Endodermal cell (in vitro differentiated cells): ENCODE results near the gene ITGA11. TPM values are rescaled to one million over a fixed set of nuclear protein-coding genes. Genes with fewer than 3 reads are reported as not detected.
A peak's percentile ranks its signal among the peaks of the same experiment; 100 is the strongest.

Experiments
- DNase-seq: peaks from one replicate; pipeline ENCODE4 v3.0.0-alpha.2; 2017
- H3K27ac ChIP-seq: 2 replicates; pipeline ENCODE4 v1.5.1; 2013; ENCODE audit warnings: mild to moderate bottlenecking, low read depth, low read length, moderate library complexity
- H3K27me3 ChIP-seq: 2 replicates; pipeline ENCODE4 v1.6.1; 2013; ENCODE audit warnings: mild to moderate bottlenecking, low read length, moderate library complexity; ENCODE audit not compliant: insufficient read depth, control insufficient read depth, poor library complexity, severe bottlenecking
- H3K36me3 ChIP-seq: 2 replicates; pipeline ENCODE4 v1.7.0; 2013; ENCODE audit warnings: mild to moderate bottlenecking, low read length, moderate library complexity; ENCODE audit not compliant: control insufficient read depth, insufficient read depth
- H3K4me1 ChIP-seq: one replicate; pipeline ENCODE4 v1.7.0; 2013; ENCODE audit warnings: low read length; ENCODE audit not compliant: control insufficient read depth, insufficient read depth
- H3K4me3 ChIP-seq: 2 replicates; pipeline ENCODE4 v1.5.1; 2013; ENCODE audit warnings: mild to moderate bottlenecking, low read length, moderate library complexity
- H3K9ac ChIP-seq: 2 replicates; pipeline ENCODE4 v1.6.1; 2013; ENCODE audit warnings: mild to moderate bottlenecking, low read length, moderate library complexity; ENCODE audit not compliant: poor library complexity, severe bottlenecking; ENCODE audit errors: extremely low read depth
- H3K9me3 ChIP-seq: 2 replicates; pipeline ENCODE4 v1.6.1; 2013; ENCODE audit warnings: mild to moderate bottlenecking, low read length, moderate library complexity; ENCODE audit not compliant: control insufficient read depth
- H3K27ac Mint-ChIP-seq: 2 replicates; pipeline ENCODE4 v1.8.0; 2020; ENCODE audit warnings: mixed read lengths
- H3K27me3 Mint-ChIP-seq: 2 replicates; pipeline ENCODE4 v1.8.0; 2021; ENCODE audit warnings: mild to moderate bottlenecking, mixed read lengths; ENCODE audit not compliant: insufficient read depth
- H3K36me3 Mint-ChIP-seq: 2 replicates; pipeline ENCODE4 v1.8.0; 2020; ENCODE audit warnings: low read depth, mixed read lengths
- H3K4me1 Mint-ChIP-seq: 2 replicates; pipeline ENCODE4 v1.8.0; 2020; ENCODE audit warnings: mixed read lengths
- H3K4me3 Mint-ChIP-seq: 2 replicates; pipeline ENCODE4 v1.8.0; 2020; ENCODE audit warnings: mild to moderate bottlenecking, moderate library complexity, mixed read lengths
- H3K9me3 Mint-ChIP-seq: 2 replicates; pipeline ENCODE4 v1.8.0; 2020; ENCODE audit warnings: mild to moderate bottlenecking, mixed read lengths
- WGBS, 2 experiments: methylation state at CpG; one replicate each; pipeline versions ENCODE4 v1.1.5 to v1.1.7; 2013; ENCODE audit warnings: missing lambda C conversion rate in 2 of 2, mixed read lengths in 1 of 2; ENCODE audit not compliant: insufficient coverage in 1 of 2, insufficient read length in 1 of 2; 5-methylcytosine and 5-hydroxymethylcytosine counted together
- total RNA-seq, 2 donors: library from RNA; stranded (reverse); fragmentation: NEBNext Ultra II Directional in 1 of 2; extraction: Animal tissue kit (Norgen Biotek cat#: 25700) in 1 of 2; gene quantifications; 2 replicates in 1 of 2; 3 replicates in 1 of 2; pipeline ENCODE4 v1.2.1, GENCODE V29; 2021
- TF ChIP-seq, protein P1 (sequence below): fragments of 200-600 bp; sonication (generic); conservative IDR thresholded peaks from 2 replicates; pipeline ENCODE4 v1.5.0; 2021; ENCODE audit warnings: antibody characterized with exemption, mild to moderate bottlenecking

The ITGA11 gene
- total RNA-seq, 2 donors from 2014 or later = 0.35 to 1.4 TPM

DNA sequence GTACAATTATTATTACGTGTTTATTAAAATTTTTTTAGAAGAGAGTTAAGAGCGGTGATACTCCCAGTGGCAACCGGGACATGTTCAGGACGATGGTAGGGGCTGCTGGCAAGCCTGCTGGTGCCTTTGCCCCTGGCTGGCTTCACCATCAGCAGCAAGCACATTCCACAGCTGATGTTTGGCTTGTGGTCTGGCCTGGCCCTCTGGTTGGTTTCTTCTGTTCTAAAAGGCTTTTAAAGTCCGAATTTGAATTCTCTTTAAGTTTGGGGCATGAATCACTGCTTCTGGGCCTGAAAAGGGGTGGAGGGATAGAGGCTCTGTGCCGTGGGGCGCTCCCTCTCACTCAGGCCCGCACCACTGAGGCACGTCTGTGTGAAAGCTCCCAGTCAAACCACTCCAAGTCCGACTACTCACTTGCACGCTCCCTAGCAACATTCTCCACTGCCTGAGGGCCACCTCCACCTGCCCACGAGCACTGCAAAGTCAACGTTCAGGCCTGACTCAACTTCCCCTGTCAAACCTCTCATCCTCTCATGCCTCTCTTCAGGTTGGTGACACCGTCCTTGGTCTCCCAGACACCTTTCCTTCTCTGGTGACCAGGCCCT, 10.1 kb downstream of the ITGA11 start:
- peak; percentile 49 for DNase-seq
- no peak overlapping the region for H3K9ac ChIP-seq
- no peaks in the 10 kb centered on the region for H3K36me3 ChIP-seq
- TF ChIP-seq, protein P1, sequence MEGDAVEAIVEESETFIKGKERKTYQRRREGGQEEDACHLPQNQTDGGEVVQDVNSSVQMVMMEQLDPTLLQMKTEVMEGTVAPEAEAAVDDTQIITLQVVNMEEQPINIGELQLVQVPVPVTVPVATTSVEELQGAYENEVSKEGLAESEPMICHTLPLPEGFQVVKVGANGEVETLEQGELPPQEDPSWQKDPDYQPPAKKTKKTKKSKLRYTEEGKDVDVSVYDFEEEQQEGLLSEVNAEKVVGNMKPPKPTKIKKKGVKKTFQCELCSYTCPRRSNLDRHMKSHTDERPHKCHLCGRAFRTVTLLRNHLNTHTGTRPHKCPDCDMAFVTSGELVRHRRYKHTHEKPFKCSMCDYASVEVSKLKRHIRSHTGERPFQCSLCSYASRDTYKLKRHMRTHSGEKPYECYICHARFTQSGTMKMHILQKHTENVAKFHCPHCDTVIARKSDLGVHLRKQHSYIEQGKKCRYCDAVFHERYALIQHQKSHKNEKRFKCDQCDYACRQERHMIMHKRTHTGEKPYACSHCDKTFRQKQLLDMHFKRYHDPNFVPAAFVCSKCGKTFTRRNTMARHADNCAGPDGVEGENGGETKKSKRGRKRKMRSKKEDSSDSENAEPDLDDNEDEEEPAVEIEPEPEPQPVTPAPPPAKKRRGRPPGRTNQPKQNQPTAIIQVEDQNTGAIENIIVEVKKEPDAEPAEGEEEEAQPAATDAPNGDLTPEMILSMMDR = no peak
- Mint-ChIP-seq H3K4me3 (no peak overlapping the region), H3K36me3 (no peaks in the 10 kb centered on the region), H3K9me3 (no peaks in the 10 kb centered on the region), H3K4me1 (peaks cover 47% of the 10 kb centered on the region), H3K27ac (peak overlapping the region; percentile 1), H3K27me3 (no peaks in the 10 kb centered on the region)
- H3K4me1 ChIP-seq = peaks cover 14% of the 10 kb centered on the region
- WGBS, 2 experiments = 89 to 91% methylated on average over 10 to 14 of the region's 14 CpGs
- no peak overlapping the region for H3K4me3 ChIP-seq
- H3K9me3 ChIP-seq = no peaks in the 10 kb centered on the region
- H3K27ac ChIP-seq = no peak overlapping the region
- H3K27me3 ChIP-seq = no peaks in the 10 kb centered on the region

DNA sequence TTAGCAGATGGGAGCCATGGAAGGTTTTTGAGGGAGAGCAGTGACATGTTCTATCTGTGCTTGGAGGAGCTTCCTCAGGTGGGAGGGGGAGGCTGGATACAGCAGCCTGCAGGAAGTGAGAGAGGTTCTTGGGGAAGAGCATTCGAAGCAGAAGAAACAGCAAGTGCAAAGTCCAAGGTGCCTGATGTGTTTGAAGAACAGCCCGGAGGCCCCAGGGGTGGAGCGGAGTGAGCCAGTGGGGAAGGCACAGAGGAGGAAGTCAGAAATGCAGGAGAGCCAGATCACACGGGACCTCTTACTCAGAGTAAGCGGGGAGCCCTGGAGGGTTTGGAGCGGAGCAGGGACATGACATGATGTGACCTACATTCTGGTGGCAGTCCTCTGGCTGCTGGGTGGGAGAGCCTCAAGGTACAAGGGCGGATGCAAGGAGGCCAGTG, 10.8 kb downstream of the ITGA11 start:
- Histone ChIP-seq H3K27ac (no peak overlapping the region), H3K9me3 (no peaks in the 10 kb centered on the region), H3K36me3 (no peaks in the 10 kb centered on the region), H3K4me3 (no peak overlapping the region), H3K4me1 (peaks cover 15% of the 10 kb centered on the region), H3K9ac (no peak overlapping the region), H3K27me3 (no peaks in the 10 kb centered on the region)
- Mint-ChIP-seq H3K9me3 (no peaks in the 10 kb centered on the region), H3K36me3 (no peaks in the 10 kb centered on the region), H3K27me3 (no peaks in the 10 kb centered on the region), H3K27ac (peak overlapping the region; percentile 95), H3K4me3 (peak overlapping the region; percentile 37), H3K4me1 (peaks cover 49% of the 10 kb centered on the region)
- 68 to 72% methylated on average over 2 to 7 of the region's 7 CpGs for WGBS, 2 experiments
- peak; percentile 77 for DNase-seq
- TF ChIP-seq, protein P1 = no peak

DNA sequence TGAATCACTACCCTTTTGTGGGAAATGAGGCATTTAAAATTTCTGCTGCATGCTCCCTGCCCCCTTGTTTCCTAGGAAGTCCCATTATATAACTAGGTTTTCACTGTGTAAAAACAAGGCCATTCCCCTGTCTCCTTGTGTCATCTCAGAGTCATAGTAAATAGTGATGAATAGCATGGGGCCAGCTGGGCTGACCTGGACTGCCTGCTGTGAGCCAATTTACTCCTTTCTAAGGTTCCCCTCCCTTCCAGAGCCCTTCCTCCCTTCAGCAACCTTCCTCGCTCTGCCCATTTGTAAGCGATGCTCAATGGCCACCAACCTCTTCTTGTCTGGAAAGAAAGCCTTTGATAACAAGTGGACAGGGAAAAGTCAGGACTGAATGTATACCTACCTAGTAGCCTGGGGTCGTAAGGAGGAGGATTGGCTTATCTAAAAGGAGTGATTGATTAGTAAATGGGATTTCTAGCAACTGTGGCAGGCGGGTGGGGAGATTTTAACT, 11.7 kb downstream of the ITGA11 start:
- Mint-ChIP-seq H3K27ac (peak overlapping the region; percentile 52), H3K36me3 (no peaks in the 10 kb centered on the region), H3K4me1 (peaks cover 53% of the 10 kb centered on the region), H3K4me3 (no peak overlapping the region), H3K9me3 (no peaks in the 10 kb centered on the region), H3K27me3 (no peaks in the 10 kb centered on the region)
- no peak overlapping the region for H3K9ac ChIP-seq
- no peaks in the 10 kb centered on the region for H3K36me3 ChIP-seq
- WGBS, 2 experiments = 34 to 37% methylated on average over 2 to 4 of the region's 4 CpGs
- peak overlapping the region; percentile 46 for H3K27ac ChIP-seq
- peaks cover 18% of the 10 kb centered on the region for H3K4me1 ChIP-seq
- H3K9me3 ChIP-seq = no peaks in the 10 kb centered on the region
- H3K4me3 ChIP-seq = no peak overlapping the region
- TF ChIP-seq, protein P1 = no peak
- DNase-seq = peak; percentile 77
- no peaks in the 10 kb centered on the region for H3K27me3 ChIP-seq
